ENCODE results near the gene CDH13.

GRCh38 chr16:83723244-83723643 is 1096.5 kb downstream of the CDH13 start:
- TF ChIP-seq ZBTB26 (tag by site-specific recombination; optimal IDR thresholded peaks at IDR 0.05) (no peak), TCF7L2 (IDR thresholded peaks at IDR 0.05; ENCODE audit: borderline replicate concordance, low read depth, low read length) (no peak), ZNF140 (tag by site-specific recombination; IDR thresholded peaks at IDR 0.05) (no peak), TRIM28 (IDR thresholded peaks at IDR 0.05; ENCODE audit: borderline replicate concordance, low read length) (no peak), CTCF (tag by site-specific recombination; IDR thresholded peaks at IDR 0.05) (no peak)

Measured in HEK293 (cell line).